ENCODE results near the gene MBTPS1. TPM values are rescaled to one million over a fixed set of nuclear protein-coding genes. Genes with fewer than 3 reads are reported as not detected.

The MBTPS1 gene
- total RNA-seq, 2 donors from 2014 or later, result 79.0 to 133 TPM

- DNase-seq (ENCODE audit: low spot score), result no peak
- no peaks in the 10 kb centered on the region for H3K4me1 ChIP-seq (replicated peaks)
- intact Hi-C loops (cut with DNase I), result no loop called here
- no peak overlapping the region for H3K4me3 ChIP-seq
- H3K27me3 ChIP-seq (replicated peaks; ENCODE audit: insufficient read depth), result no peaks in the 10 kb centered on the region
- TF ChIP-seq POLR2AphosphoS5 (IDR thresholded peaks at IDR 0.05), result no peak
- no peaks in the 10 kb centered on the region for H3K36me3 ChIP-seq
- no peak overlapping the region for H3K27ac ChIP-seq
- 67% methylated on average over 7 of the region's 7 CpGs for WGBS
- no peaks in the 10 kb centered on the region for H3K9me3 ChIP-seq
Measured at GRCh38 chr16:84004442-84004841, 112.3 kb downstream of the MBTPS1 start.

Small RNA genes within 50 kb of the gene (small RNA-seq; reads per million reads assigned to genes)
- 0 reads per million in 2 donors for gene RNA5SP432

Other genes with a start within 250 kb of the MBTPS1 start
- 10 to 100 TPM in 1 of 2 donors, 1 to 10 TPM in 1; 6.5 to 16.7 TPM for gene MLYCD, start 217.8 kb downstream of the MBTPS1 start, total RNA-seq
- 1 to 10 TPM; 4.4 to 9.4 TPM for gene OSGIN1, start 163.7 kb downstream of the MBTPS1 start, total RNA-seq
- gene NECAB2, start 148.7 kb downstream of the MBTPS1 start, total RNA-seq, result 1 to 10 TPM in 1 of 2 donors, not detected in 1; 2.8 TPM
- gene SLC38A8, start 74.1 kb downstream of the MBTPS1 start, total RNA-seq, result not detected
- gene HSDL1, start 28.2 kb upstream of the MBTPS1 start, total RNA-seq, result 10 to 100 TPM; 12.0 to 17.3 TPM
- 1 to 10 TPM in 1 of 2 donors, under 1 TPM in 1; 0.32 to 8.2 TPM for gene DNAAF1, start 28.4 kb upstream of the MBTPS1 start, total RNA-seq
- gene TAF1C, start 70.1 kb upstream of the MBTPS1 start, total RNA-seq, result 10 to 100 TPM; 53.4 to 87.9 TPM
- gene ADAD2, start 74.2 kb upstream of the MBTPS1 start, total RNA-seq, result 10 to 100 TPM in 1 of 2 donors, under 1 TPM in 1; 0.91 to 47.7 TPM
- not detected for gene KCNG4, start 123.1 kb upstream of the MBTPS1 start, total RNA-seq
- 10 to 100 TPM; 60.9 to 80.8 TPM for gene WFDC1, start 177.9 kb upstream of the MBTPS1 start, total RNA-seq